Endothelial cell of umbilical vein (primary cell): ENCODE measurements around the gene KLF16. TPM values are rescaled to one million over a fixed set of nuclear protein-coding genes. Genes with fewer than 3 reads are reported as not detected.

Experiments
- BruUV-seq: library from RNA; stranded (reverse); fragments of 400-500 nt; replicated peaks from 2 replicates; lab custom pipeline; 2021; lab: Mats Ljungman, UMichigan
- CTCF ChIA-PET: fragments of 300-600, 350-600 bp; sonication (Branson Sonifier 250); formaldehyde crosslinking; loops from one replicate; lab custom pipeline; 2021; ENCODE audit warnings: antibody characterized with exemption, inconsistent platforms; lab: Charles Lee
- POLR2A ChIA-PET: fragments of 300-600, 350-600 bp; sonication (Branson Sonifier 250); formaldehyde crosslinking; loops from one replicate; lab custom pipeline; 2021; ENCODE audit warnings: antibody characterized with exemption, inconsistent platforms; lab: Charles Lee
- DNase-seq: peaks from one replicate; pipeline ENCODE4 v3.0.0-alpha.2; 2011; ENCODE audit warnings: low read depth, low spot score
- FAIRE-seq: peaks from 2 replicates; lab custom pipeline; 2011; peaks lifted over from hg19 to GRCh38; lab: Jason Lieb, UNC
- H2AFZ ChIP-seq: 2 replicates; pipeline ENCODE4 v1.6.0; 2012; ENCODE audit warnings: low read depth, low read length, control low read depth, inconsistent platforms
- H3K27ac ChIP-seq: 2 replicates; pipeline ENCODE4 v1.5.1; 2011; ENCODE audit warnings: low read depth, mild to moderate bottlenecking, control low read depth, low read length, moderate library complexity; ENCODE audit not compliant: insufficient read depth
- H3K27me3 ChIP-seq, 2 experiments: 2 replicates each; pipeline versions ENCODE4 v1.6.0 to v1.6.1; 2011; ENCODE audit warnings: low read length in 2 of 2, mixed read lengths in 1 of 2; ENCODE audit not compliant: control insufficient read depth in 2 of 2, insufficient read depth in 2 of 2
- H3K36me3 ChIP-seq, 2 experiments: 2 replicates in 1 of 2; 3 replicates in 1 of 2; pipeline ENCODE4 v1.5.1; 2011; ENCODE audit warnings: low read length in 2 of 2, mild to moderate bottlenecking in 1 of 2, moderate library complexity in 1 of 2; ENCODE audit not compliant: control insufficient read depth in 2 of 2, insufficient read depth in 2 of 2; ENCODE audit errors: extremely low read depth in 1 of 2
- H3K4me1 ChIP-seq: 3 replicates; pipeline ENCODE4 v1.5.1; 2011; ENCODE audit warnings: mild to moderate bottlenecking, low read length; ENCODE audit not compliant: control insufficient read depth, insufficient read depth; ENCODE audit errors: extremely low read depth
- H3K4me2 ChIP-seq: 2 replicates; pipeline ENCODE4 v1.6.1; 2011; ENCODE audit warnings: low read length, control low read depth, mixed read lengths; ENCODE audit not compliant: insufficient read depth
- H3K4me3 ChIP-seq, 3 experiments: fragments of 200-600 bp in 1 of 3; sonication (generic), shearing (Covaris generic) in 1 of 3; replicated peaks in 1 of 3; 2 replicates each; pipeline ENCODE4 v1.5.1; 2011 to 2016; ENCODE audit warnings: control low read depth in 3 of 3, low read length in 3 of 3, mild to moderate bottlenecking in 2 of 3, inconsistent platforms in 1 of 3, low read depth in 1 of 3, moderate library complexity in 1 of 3; ENCODE audit not compliant: insufficient read depth in 1 of 3
- H3K79me2 ChIP-seq: 2 replicates; pipeline ENCODE4 v1.6.0; 2012; ENCODE audit warnings: low read length, inconsistent platforms; ENCODE audit not compliant: control insufficient read depth, insufficient read depth
- H3K9ac ChIP-seq: replicated peaks from 2 replicates; pipeline ENCODE3; 2011; ENCODE audit warnings: low read length, control low read depth; ENCODE audit not compliant: insufficient read depth; ENCODE audit errors: extremely low read depth
- H3K9me1 ChIP-seq: replicated peaks from 3 replicates; pipeline ENCODE4 v1.6.0; 2011; ENCODE audit warnings: mild to moderate bottlenecking, low read length; ENCODE audit not compliant: control insufficient read depth, insufficient read depth; ENCODE audit errors: extremely low read depth
- H3K9me3 ChIP-seq: replicated peaks from 2 replicates; pipeline ENCODE4 v1.5.1; 2012; ENCODE audit warnings: low read length, inconsistent platforms; ENCODE audit not compliant: control insufficient read depth, insufficient read depth
- H4K20me1 ChIP-seq: replicated peaks from 2 replicates; pipeline ENCODE3; 2011; ENCODE audit warnings: mild to moderate bottlenecking, low read length; ENCODE audit not compliant: control insufficient read depth, insufficient read depth; ENCODE audit errors: extremely low read depth
- EZH2 ChIP-seq: IDR thresholded peaks from 2 replicates; pipeline ENCODE4 v1.6.1; 2012; ENCODE audit warnings: borderline replicate concordance, low read depth, mild to moderate bottlenecking, moderate library complexity, low read length, inconsistent platforms; ENCODE audit not compliant: severe bottlenecking
- FOS ChIP-seq: IDR thresholded peaks from 2 replicates; pipeline ENCODE4 v1.6.1; 2011; ENCODE audit warnings: mild to moderate bottlenecking, low read length, moderate library complexity, borderline replicate concordance; ENCODE audit not compliant: insufficient read depth
- GATA2 ChIP-seq: IDR thresholded peaks from 2 replicates; pipeline ENCODE4 v1.7.0; 2011; ENCODE audit warnings: low read depth, mild to moderate bottlenecking, moderate library complexity, mixed read lengths, low read length; ENCODE audit not compliant: insufficient read length, insufficient read depth
- JUN ChIP-seq: IDR thresholded peaks from 2 replicates; pipeline ENCODE4 v1.6.1; 2011; ENCODE audit warnings: borderline replicate concordance, low read depth; ENCODE audit not compliant: insufficient read length, insufficient read depth
- MYC ChIP-seq: IDR thresholded peaks from one replicate; pipeline ENCODE4 v1.6.1; 2011; ENCODE audit warnings: mild to moderate bottlenecking, low read depth, low read length
- POLR2A ChIP-seq: IDR thresholded peaks from 2 replicates; pipeline ENCODE4 v1.6.1; 2012; ENCODE audit warnings: low read depth, mild to moderate bottlenecking, control low read depth, low read length
- POLR2AphosphoS5 ChIP-seq: IDR thresholded peaks from 2 replicates; pipeline ENCODE4 v1.6.1; 2012; ENCODE audit warnings: low read depth, mild to moderate bottlenecking, control low read depth, low read length, moderate library complexity; ENCODE audit not compliant: insufficient read depth
- dilution Hi-C: fragments of 300-500 bp; cut with MboI; formaldehyde crosslinking; loops from one replicate; pipeline ENCODE4 v1.15.0; 2019; ENCODE audit warnings: low sequenced_read_pairs; ENCODE audit not compliant: extremely low pct_ligation_motif_present
- intact Hi-C: fragments of 100-400 bp; cut with micrococcal nuclease; formaldehyde crosslinking; loops from one replicate; pipeline ENCODE4 v1.10.0; 2022
- polyA plus RNA-seq, 4 experiments: library from polyadenylated mRNA; depleted of rRNA in 3 of 4; stranded (reverse) in 3 of 4; unstranded in 1 of 4; fragments of >200 nt; gene quantifications; 2 replicates each; pipeline versions ENCODE4 v1.2.1 to v1.2.3, GENCODE V29; 2011 to 2012; ENCODE audit warnings: missing spikeins in 1 of 4
- total RNA-seq: library from RNA; stranded (reverse); gene quantifications from 2 replicates; pipeline ENCODE4 v1.2.3, GENCODE V29; 2021
- TF ChIP-seq, protein P1 (sequence below), 2 donors: IDR thresholded peaks; 1 replicate in 1 of 2; 2 replicates in 1 of 2; pipeline ENCODE4 v1.5.1; 2011; ENCODE audit warnings: low read length in 2 of 2, mild to moderate bottlenecking in 2 of 2, moderate library complexity in 2 of 2, control low read depth in 1 of 2, inconsistent platforms in 1 of 2, low read depth in 1 of 2; ENCODE audit not compliant: insufficient read depth in 1 of 2; ENCODE audit errors: extremely low read depth in 1 of 2
- TF ChIP-seq, protein P2 (sequence below): IDR thresholded peaks from 2 replicates; pipeline ENCODE4 v1.6.1; 2011; ENCODE audit not compliant: insufficient read depth, insufficient read length

The KLF16 gene
- total and polyA plus RNA-seq, 2 donors (not counting 3 experiments of a cell fraction or from before 2014, with no cell fraction given) = 11.6 to 36.6 TPM

DNA sequence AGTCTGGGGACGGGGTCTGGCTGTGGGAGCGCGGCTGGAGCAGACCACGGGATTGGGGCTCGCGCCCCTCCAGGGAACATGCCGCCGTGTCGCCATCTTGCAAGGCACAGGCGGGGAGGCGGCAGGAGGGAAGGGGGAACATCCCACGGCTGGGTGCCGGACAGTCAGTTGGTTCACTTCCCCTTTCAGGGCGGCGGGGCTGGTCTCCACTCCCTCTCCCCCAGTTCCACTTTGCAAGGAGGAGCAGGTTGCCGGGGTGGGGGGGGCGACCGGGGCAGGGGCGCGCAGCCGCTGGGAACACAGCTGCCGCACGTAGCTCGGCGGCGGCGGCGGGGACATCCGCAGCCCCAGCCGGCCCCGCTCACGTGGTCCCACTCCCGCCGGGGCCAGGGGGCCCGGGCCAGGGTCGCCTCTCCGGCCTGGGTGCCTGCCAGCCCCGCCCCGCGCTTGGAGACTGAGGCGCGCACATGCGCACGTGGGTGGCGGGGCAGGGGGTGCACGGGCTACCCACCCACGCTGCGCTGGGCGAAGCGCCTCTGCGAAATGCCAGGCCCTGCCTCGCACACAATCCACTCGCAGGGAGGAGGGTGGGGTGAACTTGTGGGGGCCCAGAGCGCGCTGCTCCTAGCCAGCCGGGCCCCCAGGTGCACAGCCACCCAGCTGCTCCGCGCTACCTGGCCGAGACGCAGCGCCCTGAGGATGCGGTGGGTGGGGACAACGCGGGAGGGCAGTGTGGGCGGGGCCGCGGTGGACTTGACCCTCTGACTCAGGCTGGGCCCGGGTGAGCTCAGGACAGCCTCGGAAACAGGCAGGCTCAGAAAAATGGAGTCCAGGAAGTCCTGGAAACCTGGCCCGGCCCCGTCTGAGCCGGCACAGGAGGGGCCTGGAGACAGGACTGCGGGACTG, 6.4 kb downstream of the KLF16 start:
- Histone ChIP-seq H3K27ac (peak overlapping the region; percentile 52), H3K4me2 (peak overlapping the region; percentile 45), H3K36me3 (no peaks in the 10 kb centered on the region), H3K9me3 (no peaks in the 10 kb centered on the region), H3K9me1 (no peaks in the 10 kb centered on the region), H4K20me1 (no peaks in the 10 kb centered on the region), H3K4me3 (peak overlapping the region in 2 of 3 experiments; percentile 8 to 17), H2AFZ (no peak overlapping the region), H3K4me1 (peaks cover 51% of the 10 kb centered on the region), H3K9ac (peak overlapping the region; percentile 10), H3K79me2 (peaks cover 83% of the 10 kb centered on the region), H3K27me3 (no peaks in the 10 kb centered on the region)
- peak; percentile 76 for DNase-seq
- CTCF ChIA-PET = interaction anchor here (0.5 to 2.1 kb wide), 4 partner anchors 8 to 65 kb away, joined by 3 to 14 read pairs (median 4); no protein-coding TSS in a partner anchor
- FAIRE-seq = peak; percentile 98
- no TSS peak for BruUV-seq
- dilution Hi-C loops = no loop called here
- intact Hi-C loops = no loop called here
- no peak for TF ChIP-seq EZH2
- TF ChIP-seq GATA2 = no peak
- no peak for TF ChIP-seq MYC
- TF ChIP-seq, protein P1, sequence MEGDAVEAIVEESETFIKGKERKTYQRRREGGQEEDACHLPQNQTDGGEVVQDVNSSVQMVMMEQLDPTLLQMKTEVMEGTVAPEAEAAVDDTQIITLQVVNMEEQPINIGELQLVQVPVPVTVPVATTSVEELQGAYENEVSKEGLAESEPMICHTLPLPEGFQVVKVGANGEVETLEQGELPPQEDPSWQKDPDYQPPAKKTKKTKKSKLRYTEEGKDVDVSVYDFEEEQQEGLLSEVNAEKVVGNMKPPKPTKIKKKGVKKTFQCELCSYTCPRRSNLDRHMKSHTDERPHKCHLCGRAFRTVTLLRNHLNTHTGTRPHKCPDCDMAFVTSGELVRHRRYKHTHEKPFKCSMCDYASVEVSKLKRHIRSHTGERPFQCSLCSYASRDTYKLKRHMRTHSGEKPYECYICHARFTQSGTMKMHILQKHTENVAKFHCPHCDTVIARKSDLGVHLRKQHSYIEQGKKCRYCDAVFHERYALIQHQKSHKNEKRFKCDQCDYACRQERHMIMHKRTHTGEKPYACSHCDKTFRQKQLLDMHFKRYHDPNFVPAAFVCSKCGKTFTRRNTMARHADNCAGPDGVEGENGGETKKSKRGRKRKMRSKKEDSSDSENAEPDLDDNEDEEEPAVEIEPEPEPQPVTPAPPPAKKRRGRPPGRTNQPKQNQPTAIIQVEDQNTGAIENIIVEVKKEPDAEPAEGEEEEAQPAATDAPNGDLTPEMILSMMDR (IDR thresholded peaks at IDR 0.05; ENCODE audit: extremely low read depth in 1 of 2, insufficient read depth in 1 of 2, low read depth in 1 of 2, low read length in 2 of 2) = no peak
- TF ChIP-seq JUN = no peak
- TF ChIP-seq FOS = no peak
- no peak for TF ChIP-seq POLR2AphosphoS5
- TF ChIP-seq, protein P2, sequence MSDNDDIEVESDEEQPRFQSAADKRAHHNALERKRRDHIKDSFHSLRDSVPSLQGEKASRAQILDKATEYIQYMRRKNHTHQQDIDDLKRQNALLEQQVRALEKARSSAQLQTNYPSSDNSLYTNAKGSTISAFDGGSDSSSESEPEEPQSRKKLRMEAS = no peak
- peak; percentile 17 for TF ChIP-seq POLR2A
- POLR2A ChIA-PET = interaction anchor here (0.6 kb wide), 1 partner anchor 1200 kb away, joined by 3 read pairs; no protein-coding TSS in a partner anchor
